HG03066 (cell line): ENCODE results near the gene NFASC.

ENCODE experiments used
- ATAC-seq: cut with Tn5 transposase; IDR thresholded peaks from one replicate; pipeline ENCODE4 v1.9.1; 2021; ENCODE audit warnings: low read depth; ENCODE audit not compliant: unreplicated experiment

The NFASC gene

DNA sequence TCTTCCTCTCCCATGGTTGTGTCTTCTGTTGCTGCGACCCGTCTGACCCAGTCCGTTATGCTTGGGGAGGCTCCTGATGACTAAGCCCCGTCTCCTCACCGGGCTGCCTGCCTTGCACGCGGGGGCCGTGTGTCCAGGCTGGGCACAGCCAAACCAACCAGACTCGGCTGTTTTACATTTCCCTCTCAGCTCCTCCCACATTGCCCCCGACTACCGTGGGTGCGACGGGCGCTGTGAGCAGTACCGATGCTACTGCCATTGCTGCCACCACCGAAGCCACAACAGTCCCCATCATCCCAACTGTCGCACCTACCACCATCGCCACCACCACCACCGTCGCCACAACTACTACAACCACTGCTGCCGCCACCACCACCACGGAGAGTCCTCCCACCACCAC is 126.3 kb downstream of the NFASC start:
- no peak for ATAC-seq

DNA sequence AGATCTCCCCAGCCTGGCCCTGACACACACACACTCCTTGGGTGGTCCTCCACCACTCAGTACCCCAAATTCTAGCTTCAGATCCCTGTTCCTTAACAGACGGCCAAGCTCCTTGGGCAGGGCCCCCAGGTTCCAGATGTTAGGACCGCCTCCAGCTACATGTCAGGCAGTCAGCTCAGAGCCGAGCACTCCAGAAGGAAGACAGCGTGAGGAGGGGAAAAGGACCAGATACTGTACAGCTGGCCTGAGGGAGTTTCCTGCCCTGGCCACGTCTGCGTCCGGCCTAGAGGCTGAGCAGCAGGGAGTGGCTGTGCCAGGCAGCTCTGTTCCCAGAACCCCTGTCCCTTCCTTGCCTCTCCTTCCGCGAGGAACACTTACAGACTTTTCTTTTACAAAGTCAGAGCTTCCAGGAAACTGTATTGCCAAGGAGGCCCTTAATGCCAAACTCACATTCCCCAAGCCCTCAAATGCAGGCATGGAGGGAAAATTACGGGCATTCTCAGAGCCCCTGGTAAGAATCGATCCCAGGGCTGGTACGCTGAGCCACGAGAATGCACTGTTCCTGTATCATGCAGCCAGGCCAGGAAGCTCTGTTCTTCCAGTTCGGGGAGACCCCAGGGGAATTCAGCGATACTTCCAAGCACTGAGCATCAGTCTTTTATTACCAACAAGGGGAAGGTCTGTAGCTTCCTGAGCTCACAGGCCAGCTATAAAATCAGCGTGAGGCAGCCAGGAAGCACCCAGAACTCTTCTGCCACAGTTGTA is 127.1 kb downstream of the NFASC start:
- no peak for ATAC-seq

DNA sequence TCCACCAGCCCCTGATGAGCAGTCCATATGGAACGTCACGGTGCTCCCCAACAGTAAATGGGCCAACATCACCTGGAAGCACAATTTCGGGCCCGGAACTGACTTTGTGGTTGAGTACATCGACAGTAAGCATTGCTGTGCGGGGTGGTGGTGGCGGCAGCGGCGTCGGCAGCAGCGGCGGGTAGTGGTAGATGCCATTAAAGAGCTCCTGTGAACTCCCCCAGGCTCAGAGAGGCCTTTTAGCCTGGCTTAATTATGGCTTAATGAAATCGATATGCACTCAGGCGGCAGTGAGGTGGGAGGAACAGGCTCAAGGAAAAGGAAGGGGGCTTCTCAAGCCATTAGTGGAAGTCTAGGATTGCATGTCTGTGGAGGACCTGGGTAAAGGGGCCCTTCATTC is 130.5 kb downstream of the NFASC start:
- ATAC-seq = no peak

DNA sequence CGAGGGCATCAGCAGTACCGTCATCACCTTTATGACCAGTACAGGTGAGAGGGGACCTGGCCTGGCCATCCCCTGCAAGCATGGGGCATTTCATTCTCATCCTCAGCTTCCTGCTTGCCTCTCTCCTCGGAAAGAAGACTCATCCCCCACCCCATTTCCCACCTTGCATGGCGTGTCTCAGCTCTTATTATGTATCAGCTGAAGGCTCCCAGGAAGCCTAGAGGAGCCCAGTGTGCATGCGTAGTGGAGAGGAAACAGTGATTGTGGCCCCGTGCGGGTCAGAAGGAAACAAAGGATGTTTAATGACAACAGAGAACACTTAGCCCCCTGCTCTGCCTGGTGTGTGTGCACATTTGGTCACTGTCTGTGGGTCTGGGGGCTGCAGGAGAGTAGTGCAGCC is 132.0 kb downstream of the NFASC start:
- no peak for ATAC-seq

DNA sequence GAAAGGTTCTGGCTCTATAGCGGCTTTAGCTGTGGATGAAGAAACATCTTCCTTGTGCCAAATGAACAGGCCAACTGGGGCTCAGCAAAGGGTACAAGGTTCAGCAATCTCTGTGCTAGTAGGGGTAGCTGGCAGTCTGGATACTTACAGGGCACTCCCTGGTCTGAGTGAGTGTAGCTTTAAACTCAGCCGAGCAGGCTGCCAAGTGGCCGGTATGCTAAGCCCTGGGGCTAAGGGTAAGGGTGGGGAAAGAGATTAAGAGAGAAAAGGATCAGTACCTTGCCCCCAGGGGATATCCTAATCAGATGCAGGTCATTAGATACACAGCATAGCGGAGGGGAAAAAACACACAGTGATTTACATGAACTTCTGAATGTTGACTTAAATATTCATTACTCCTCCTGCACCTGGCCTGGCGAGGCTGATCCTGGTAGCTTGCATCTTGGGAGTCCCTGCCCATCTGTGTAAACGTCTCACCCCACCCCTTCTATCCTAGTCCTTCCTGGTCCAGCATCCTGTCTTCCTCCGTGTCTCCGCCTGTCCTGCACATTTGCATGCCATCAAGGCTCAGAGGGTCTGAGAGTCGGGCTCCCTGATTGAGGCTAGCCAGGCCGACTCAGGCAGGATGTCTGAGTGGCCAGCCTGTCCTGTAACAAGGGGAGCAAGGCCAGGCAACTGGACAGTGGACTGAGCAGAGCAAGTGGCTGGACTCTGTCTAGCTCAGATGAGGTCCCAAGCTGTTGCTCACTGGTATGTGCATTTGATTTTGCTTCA is 132.9 kb downstream of the NFASC start:
- no peak for ATAC-seq

DNA sequence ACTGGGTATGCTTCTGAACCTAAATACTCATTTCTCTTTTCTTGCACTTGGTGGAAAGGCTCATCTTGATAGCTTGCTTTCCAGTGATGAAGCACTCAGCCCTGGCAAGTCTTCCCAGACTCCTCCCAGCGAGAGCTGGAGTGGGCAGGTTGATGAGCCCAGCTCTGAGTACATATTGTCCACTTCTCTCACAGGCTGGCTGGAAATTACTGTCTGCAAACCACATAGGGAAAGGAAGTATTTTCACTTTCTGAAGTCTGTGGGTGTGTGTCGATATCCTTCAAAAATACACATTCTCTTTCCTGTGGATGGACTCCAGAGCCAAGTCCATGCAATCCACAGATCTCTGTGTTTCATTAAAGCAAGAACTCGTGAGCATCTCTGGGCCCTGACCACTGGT is 133.7 kb downstream of the NFASC start:
- ATAC-seq = no peak

DNA sequence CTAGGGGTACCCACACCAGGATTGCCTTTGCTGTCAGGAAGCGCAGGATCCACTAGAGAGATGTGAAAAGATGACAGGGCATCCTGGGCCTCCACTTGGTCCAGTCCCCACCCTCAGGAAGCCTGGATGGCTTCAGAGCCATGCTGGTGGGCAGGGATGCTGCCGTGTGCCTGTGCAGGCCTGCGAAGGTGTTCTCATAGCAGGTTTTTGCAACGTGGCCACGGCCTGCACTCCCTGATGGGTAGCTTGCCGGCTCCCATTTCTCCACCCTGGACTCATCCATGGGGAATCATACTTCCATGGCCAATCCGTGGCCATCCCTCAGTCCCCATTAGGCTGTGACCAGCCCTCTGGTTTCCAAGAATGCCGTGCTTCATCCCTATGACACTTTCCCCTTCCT is 138.2 kb downstream of the NFASC start:
- no peak for ATAC-seq

DNA sequence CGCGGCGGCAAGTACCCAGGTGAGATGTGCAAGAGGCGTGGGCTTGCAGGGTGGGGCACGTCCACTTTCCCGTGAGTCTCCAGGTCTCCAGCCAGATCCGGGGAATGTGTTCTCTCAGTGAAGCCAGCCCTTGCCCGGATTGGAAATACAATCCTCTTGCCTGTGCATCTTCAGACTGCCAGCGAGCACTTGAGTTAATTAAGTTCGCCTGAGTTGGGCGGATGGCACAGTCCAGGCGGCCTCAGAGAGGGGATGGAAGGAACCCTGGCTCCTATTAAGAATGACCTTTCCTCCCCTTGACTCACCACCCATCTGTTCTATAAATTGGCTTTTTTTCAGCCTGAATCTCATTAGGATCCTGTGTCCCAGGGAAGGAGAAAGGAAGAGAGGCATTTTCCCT is 139.0 kb downstream of the NFASC start:
- no peak for ATAC-seq

DNA sequence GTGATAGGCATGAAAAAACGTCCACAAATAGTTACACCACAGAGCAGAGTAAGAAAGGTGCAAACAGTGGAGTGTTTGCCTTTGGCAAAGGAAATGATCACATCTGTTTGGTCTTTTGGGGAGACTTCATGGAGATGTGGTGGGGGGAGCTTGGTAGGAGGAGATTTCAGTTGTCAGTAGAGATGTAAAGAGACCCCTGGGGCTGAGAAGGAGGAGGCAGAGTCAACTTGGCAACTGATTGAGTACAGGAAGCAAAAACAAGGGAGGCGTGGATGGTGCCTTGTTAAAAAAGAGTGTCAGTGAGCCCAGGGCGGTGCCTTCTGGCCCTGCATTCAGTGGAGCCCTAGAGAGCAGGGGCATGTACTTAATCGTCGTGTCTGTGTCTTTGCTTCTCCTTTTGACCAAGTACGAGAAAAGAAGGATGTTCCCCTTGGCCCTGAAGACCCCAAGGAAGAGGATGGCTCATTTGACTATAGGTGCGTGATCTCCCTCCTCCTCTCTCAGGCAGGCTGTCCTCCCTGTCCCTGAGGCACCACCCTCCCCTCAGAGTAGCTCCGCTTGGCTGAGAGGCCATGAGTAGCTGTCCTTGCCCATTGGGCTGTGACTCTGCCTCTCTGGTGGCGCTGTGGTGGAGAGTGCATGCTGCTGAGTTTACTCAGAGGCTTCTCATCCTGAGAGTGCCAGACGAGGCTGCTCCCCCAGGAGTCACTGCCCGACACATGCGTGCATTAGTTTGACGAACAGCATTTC is 141.9 kb downstream of the NFASC start:
- ATAC-seq = no peak

DNA sequence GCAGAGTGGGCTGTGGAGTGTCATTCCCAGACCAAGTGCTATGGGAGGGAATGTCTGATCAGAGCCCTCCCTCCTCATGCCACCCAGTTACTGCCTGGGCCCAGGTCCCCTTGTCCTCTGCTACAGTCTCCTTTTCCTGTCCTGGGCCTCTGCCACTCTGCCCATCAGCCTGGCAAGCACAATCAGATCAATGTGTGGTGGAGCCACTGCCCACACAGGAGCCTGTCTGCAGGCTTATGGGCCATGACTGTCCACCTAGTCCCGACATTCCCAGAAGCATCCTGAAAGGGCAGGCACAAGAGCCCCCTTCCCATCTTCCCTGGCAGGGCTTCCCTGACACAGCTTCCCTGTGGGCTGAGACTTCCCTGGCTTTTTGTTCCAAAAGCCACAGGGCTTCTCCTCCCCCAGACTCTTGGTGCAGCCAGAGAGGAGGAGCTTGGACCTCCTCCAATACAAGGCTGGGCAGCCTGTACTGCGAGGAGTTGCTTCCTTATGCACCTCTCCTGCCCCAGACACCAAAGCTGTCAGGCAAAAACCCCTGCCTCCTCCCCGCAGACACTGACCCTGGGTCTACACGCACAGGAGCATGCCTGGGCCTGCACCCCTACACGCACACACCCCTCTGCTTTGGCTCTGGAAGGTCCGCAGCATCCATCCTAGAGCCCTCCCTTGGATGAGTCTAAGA is 143.2 kb downstream of the NFASC start:
- no peak for ATAC-seq

DNA sequence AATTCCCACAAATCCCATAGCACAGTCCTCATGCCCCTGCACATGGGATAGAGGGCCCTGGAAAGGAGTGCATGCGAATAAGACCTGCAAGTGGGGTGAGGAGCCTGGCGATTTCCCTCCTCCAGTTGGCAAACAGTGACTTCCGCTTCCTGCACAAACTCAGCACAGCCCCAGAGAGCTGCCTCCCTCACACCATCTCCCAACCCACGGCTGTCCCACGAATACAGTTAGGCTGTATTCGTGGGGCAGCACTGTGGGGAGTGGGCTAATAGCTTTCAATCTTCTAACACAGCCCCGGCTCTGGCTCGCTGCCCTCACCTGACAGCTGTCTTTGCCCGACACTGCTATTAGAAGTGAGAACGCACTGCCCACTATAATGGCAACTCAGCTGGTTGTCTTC is 144.1 kb downstream of the NFASC start:
- no peak for ATAC-seq

DNA sequence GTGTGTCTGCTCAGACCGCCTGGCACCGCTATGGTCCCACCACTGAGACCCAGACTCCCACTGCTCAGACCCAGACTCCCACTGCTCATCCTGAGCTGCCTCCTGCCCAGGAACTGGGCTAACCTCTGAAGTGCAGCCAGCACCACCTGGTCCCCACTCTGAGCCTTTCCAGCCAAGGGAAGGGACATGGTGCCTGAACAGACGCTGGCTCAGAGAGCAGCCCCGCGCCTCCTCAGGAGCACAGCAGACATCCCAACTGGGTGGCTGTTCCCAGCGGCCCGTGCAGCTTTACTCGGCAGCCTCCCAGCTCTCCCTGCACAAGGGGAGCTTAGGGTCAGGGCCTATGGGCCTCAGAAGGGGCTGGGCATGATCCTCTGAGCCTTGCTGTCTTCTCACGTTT is 144.6 kb downstream of the NFASC start:
- ATAC-seq = no peak

DNA sequence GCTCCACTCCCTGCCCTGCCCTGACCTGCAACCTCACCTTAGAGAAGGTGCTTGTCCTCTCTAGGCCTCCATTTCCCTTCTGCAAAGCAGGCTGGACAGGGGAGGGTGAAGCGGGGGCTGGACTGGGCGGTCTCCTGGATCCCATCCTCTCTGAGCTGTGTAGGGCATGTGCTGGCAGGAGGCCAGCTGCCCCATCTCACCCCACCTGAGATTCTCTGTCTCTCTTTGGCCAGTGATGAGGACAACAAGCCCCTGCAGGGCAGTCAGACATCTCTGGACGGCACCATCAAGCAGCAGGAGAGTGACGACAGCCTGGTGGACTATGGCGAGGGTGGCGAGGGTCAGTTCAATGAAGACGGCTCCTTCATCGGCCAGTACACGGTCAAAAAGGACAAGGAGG is 145.4 kb downstream of the NFASC start:
- ATAC-seq = no peak

DNA sequence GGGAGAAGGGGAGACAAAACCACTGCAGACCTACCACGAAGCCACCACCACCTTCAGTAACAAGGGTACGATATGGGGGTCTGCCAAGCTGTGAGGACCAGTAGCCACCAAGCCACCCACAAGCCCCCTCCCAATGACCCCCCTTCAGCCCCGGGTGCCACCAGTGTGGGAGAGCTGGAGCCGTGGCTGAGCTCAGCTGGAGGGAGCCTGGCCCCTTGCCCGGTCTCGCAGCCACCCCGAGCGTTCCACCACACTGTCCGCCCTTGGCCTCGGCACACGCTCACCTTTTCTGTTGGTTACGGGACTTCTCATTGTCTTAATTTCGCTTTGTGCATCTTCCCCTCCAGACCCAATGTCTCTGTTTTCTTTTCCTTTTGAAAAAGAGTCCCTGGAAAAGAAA is 145.9 kb downstream of the NFASC start:
- no peak for ATAC-seq

DNA sequence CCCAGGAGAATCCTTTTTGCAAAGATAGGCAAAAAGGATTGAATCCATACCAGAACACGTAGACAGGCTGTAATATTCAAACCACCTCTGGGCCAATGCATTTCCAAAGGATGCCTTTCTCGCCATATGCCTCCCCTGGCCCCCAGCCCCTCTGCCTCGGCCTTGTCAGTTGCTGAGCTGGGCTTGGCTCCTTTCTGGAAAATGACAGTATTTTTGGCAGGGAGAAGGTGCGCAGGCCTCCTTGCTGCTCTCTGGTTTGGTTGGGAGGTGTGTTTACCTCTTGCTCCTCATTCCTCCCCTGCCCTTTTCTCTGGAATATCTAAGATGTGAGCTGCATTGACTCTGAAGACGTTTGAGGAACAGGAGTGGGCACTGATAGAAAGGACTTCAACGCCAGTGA is 146.3 kb downstream of the NFASC start:
- ATAC-seq = no peak

DNA sequence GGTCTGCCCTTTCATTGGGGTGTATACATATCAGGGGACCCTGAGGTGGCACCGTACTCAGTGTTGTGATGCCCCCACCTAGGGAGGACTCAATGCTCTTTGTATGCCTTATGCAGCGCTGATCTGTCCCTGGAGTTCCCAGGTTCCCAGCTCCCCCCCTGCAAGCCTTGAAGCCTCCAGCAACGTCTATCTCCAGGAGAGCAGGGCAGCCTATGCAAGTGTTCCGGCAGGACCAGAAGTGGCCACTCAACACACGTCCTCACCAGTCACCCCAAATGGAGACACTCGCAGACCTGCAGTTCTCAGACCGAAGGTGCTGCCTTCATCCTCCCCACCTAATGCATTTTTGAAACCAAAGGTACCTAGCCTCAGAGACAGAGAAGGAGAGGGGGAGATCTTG is 147.1 kb downstream of the NFASC start:
- ATAC-seq = no peak

DNA sequence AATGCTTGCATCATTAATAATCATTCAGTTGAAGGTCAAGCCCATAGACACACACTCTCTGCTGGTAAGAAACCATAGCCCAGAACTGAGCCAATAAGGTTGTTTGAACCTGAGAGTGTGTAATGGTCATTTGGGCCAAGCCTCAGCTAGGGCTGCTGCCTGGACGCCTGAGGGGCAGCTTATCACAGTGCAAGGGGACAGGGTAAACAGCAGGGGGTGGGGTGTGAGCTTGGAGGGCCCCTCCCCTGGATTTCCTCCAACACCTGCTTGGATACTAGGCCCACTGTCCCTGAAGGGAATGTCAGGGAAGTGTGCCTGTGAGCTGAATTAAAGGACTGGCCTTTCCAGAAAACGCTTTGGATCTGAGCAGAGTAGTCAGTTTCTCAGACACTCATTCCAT is 147.7 kb downstream of the NFASC start:
- ATAC-seq = no peak

DNA sequence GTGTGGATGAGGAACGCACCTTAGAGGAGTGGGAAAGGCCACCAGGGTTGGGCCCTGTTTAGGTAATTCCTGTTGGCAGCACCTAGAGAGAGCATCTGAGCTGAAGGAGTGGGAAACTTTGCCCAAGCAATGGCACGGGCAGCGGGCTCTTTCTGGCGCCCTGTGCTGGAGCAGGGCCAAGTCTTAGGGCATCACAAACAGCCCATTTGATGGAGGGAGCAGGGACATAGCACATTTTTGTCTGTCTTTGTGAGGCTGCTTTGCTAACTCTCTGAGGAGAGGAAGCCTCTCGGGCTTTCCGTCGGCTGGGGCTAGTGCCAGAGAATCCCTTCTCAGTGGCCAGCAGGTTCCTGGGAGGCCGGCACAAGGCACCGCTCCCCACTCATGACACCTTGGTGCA is 149.8 kb downstream of the NFASC start:
- ATAC-seq = no peak

DNA sequence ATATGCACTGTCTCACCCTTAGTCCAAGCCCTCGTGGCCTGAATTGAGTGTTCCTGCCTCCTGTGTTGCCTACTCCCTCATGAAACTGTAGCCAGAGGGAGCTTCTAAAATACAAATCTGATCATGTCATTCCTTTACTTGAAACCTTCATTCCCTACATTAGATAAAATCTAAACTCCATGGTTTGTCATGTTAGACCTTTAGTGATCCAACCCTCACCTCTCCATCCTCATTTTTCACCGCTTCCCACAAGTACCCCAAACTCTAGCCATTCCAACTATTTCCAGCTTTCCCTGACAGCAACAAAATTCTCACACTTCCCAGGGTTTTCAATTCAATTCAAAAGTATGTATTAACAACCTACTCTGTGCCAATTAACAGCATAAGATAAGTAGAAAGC is 154.0 kb downstream of the NFASC start:
- no peak for ATAC-seq

DNA sequence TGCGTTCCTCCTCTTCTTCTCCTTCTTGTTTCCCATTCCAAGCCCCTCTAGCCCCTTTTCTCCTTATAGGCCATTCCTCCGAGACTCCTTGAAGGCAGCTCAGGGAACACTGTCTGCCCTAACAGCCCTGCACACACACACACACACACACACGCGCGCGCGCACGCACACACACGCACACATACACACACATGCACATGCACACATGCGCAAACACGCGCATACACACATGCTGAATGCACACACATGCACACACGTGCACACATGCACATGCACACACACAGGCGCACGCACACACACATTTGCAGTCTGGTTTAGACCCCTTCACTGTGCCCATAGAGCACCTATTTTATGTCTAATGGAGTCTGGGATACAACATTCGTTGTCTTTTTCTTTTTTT is 154.6 kb downstream of the NFASC start:
- no peak for ATAC-seq

DNA sequence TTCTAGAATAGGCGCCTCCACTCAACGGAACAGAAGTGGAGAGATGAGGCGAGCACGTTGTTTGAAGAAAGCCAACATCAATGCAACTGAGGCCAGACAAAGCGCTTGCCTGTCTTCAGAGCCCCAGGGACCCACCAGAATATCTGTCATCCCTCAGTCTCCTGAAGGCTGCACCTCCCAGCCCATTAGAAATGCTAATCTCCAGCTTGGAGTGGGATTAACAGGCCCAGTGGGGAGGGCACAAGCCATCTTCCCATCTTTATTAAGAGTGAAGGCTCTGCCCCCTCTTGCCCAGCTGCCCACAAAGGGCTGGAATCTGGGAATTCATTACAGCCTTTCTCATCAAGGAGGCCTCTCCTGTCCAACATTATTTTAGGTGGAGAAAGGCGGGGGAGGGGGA is 155.5 kb downstream of the NFASC start:
- ATAC-seq = no peak
